ENCODE results near the gene ALKBH4. TPM values are rescaled to one million over a fixed set of nuclear protein-coding genes. Genes with fewer than 3 reads are reported as not detected.
A peak's percentile ranks its signal among the peaks of the same experiment; 100 is the strongest.

The ALKBH4 gene
- total RNA-seq, 2 experiments from 2014 or later = 6.1 to 9.1 TPM

DNA sequence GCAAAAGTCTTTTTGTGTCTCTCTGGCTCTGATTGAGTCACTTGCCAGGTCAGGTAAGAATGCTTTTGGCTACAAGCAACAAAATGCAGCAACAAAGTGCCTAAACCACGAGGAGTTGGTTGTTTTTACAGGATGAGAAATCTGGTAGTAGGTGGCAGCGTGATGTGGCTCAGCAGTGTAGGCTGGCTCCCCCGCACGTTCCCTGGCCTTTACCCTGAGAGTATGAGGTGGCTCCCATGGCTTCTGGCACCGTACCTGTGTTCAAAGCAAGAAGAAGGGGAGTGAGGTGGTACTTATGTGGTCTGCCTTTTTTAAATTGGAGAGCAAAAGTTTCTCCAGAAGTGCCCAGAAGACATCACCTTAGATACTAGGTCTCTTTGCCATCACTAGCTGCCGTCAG lies 56.8 kb downstream of the ALKBH4 start:
- H3K27me3 Mint-ChIP-seq = no peaks in the 10 kb centered on the region
- no peaks in the 10 kb centered on the region for H3K9me3 Mint-ChIP-seq (ENCODE audit: low read depth)
- ATAC-seq (no peak), DNase-seq (no peak)
- CTCF ChIA-PET = interaction anchor here (1.2 kb wide), 1 partner anchor 10 kb away, joined by 3 read pairs; no protein-coding TSS in a partner anchor
- POLR2A ChIA-PET = no interaction called here
- no peak overlapping the region for H3K4me3 Mint-ChIP-seq
- H3K4me1 Mint-ChIP-seq = peaks cover 3% of the 10 kb centered on the region
- H3K36me3 Mint-ChIP-seq (ENCODE audit: low read depth) = peaks cover 56% of the 10 kb centered on the region
- intact Hi-C loops (cut with DNase I, micrococcal nuclease) = no loop called here
- no peak overlapping the region for H3K27ac Mint-ChIP-seq

Small RNA genes lying within 50 kb of the gene (microRNA-seq; reads per million reads assigned to microRNA genes)
- 3.5 reads per million, percentile 3 among the genes with 10 or more reads in this experiment for gene MIR4467 (ENCODE audit: borderline replicate concordance)
- gene MIR5090 (ENCODE audit: borderline replicate concordance) = 8.8 reads per million, percentile 26 among the genes with 10 or more reads in this experiment

Other genes starting within 250 kb of the ALKBH4 start
- 1 to 10 TPM; 2.7 to 3.2 TPM for gene SH2B2, start 178.0 kb downstream of the ALKBH4 start, total RNA-seq
- gene SPDYE6, start 108.4 kb downstream of the ALKBH4 start, total RNA-seq = not detected
- gene PRKRIP1, start 68.5 kb downstream of the ALKBH4 start, total RNA-seq = 10 to 100 TPM; 26.2 to 31.4 TPM
- 10 to 100 TPM; 20.8 to 25.1 TPM for gene ORAI2, start 31.3 kb downstream of the ALKBH4 start, total RNA-seq
- 10 to 100 TPM; 13.6 to 14.4 TPM for gene LRWD1, start 121 bp upstream of the ALKBH4 start, total RNA-seq
- 10 to 100 TPM; 32.6 to 46.1 TPM for gene POLR2J, start 14.1 kb upstream of the ALKBH4 start, total RNA-seq
- gene RASA4B, start 52.9 kb upstream of the ALKBH4 start, total RNA-seq = 10 to 100 TPM; 28.6 to 30.1 TPM
- gene UPK3BL2, start 78.8 kb upstream of the ALKBH4 start, total RNA-seq = 10 to 100 TPM; 23.4 to 43.5 TPM
- gene SPDYE2, start 86.4 kb upstream of the ALKBH4 start, total RNA-seq = not detected
- gene POLR2J3, start 107.7 kb upstream of the ALKBH4 start, total RNA-seq = 10 to 100 TPM; 36.3 to 40.4 TPM
- 10 to 100 TPM; 32.2 to 33.7 TPM for gene RASA4, start 151.9 kb upstream of the ALKBH4 start, total RNA-seq
- gene UPK3BL1, start 177.9 kb upstream of the ALKBH4 start, total RNA-seq = 1 to 10 TPM in 1 of 2 experiments, not detected in 1; 4.0 TPM
- gene SPDYE2B, start 185.5 kb upstream of the ALKBH4 start, total RNA-seq = not detected
- 10 to 100 TPM; 20.0 to 38.2 TPM for gene POLR2J2, start 206.8 kb upstream of the ALKBH4 start, total RNA-seq

Measured in activated CD4-positive, alpha-beta T cell treated with anti-CD3 and anti-CD28 coated beads for 36 hours (primary cell).